B cell (primary cell): ENCODE data around the gene EFCAB8. TPM values are rescaled to one million over a fixed set of nuclear protein-coding genes. Genes with fewer than 3 reads are reported as not detected.

Experiments used
- ATAC-seq: fragments of 200-7000 bp; cut with Tn5 transposase; one replicate; pipeline ENCODE4 v1.10.0; 2021; ENCODE audit warnings: low read depth, mild to moderate bottlenecking, moderate number of reproducible peaks, moderate library complexity
- CTCF ChIA-PET: fragments of 350-600 bp; sonication (Branson Sonifier 250); formaldehyde crosslinking; loops from one replicate; lab custom pipeline; 2021; ENCODE audit warnings: antibody characterized with exemption, inconsistent platforms; lab: Charles Lee
- POLR2A ChIA-PET: fragments of 350-600 bp; sonication (Branson Sonifier 250); formaldehyde crosslinking; loops from one replicate; lab custom pipeline; 2021; ENCODE audit warnings: antibody characterized with exemption; lab: Charles Lee
- DNase-seq: peaks from one replicate; pipeline ENCODE4 v3.0.0; 2013
- H2AFZ ChIP-seq: 2 replicates; pipeline ENCODE4 v1.6.1; 2012; ENCODE audit warnings: mild to moderate bottlenecking, low read depth, low read length; ENCODE audit not compliant: insufficient read depth, poor library complexity, severe bottlenecking
- H3K27ac ChIP-seq, 2 donors: 1 replicate in 1 of 2; 2 replicates in 1 of 2; pipeline ENCODE4 v1.5.1; 2012 to 2013; ENCODE audit warnings: low read length in 2 of 2, mild to moderate bottlenecking in 2 of 2, moderate library complexity in 1 of 2
- H3K27me3 ChIP-seq, 4 experiments: fragments of 200-600 bp in 1 of 4; sonication (generic) in 1 of 4; replicated peaks in 1 of 4; 1 replicate in 2 of 4; 2 replicates in 2 of 4; pipeline versions ENCODE4 v1.6.1 to v1.7.0; 2013 to 2016; ENCODE audit warnings: low read length in 3 of 4, mild to moderate bottlenecking in 2 of 4, mixed read lengths in 1 of 4, moderate library complexity in 1 of 4; ENCODE audit not compliant: insufficient read depth in 4 of 4, control insufficient read depth in 3 of 4; ENCODE audit errors: control extremely low read depth in 1 of 4
- H3K36me3 ChIP-seq, 2 experiments: replicated peaks in 1 of 2; 1 replicate in 1 of 2; 2 replicates in 1 of 2; pipeline versions ENCODE4 v1.6.1 to v1.7.1; 2013; ENCODE audit warnings: low read length in 1 of 2; ENCODE audit not compliant: insufficient read depth in 2 of 2, control insufficient read depth in 1 of 2; ENCODE audit errors: control extremely low read depth in 1 of 2, extremely low read depth in 1 of 2
- H3K4me1 ChIP-seq, 2 donors: fragments of 200-600 bp in 1 of 2; sonication (generic) in 1 of 2; 1 replicate in 1 of 2; 2 replicates in 1 of 2; pipeline versions ENCODE4 v1.5.1 to v1.6.1; 2013 to 2017; ENCODE audit warnings: low read length in 2 of 2; ENCODE audit not compliant: control insufficient read depth in 2 of 2, insufficient read depth in 2 of 2
- H3K4me2 ChIP-seq: replicated peaks from 2 replicates; pipeline ENCODE3; 2012; ENCODE audit warnings: mild to moderate bottlenecking, low read depth, low read length; ENCODE audit not compliant: poor library complexity, severe bottlenecking
- H3K4me3 ChIP-seq, 5 experiments: fragments of 200-600 bp in 1 of 5; sonication (generic) in 1 of 5; 1 replicate in 3 of 5; 2 replicates in 2 of 5; pipeline versions ENCODE4 v1.5.1 to v1.7.0; 2011 to 2016; ENCODE audit warnings: low read length in 4 of 5, mild to moderate bottlenecking in 4 of 5, low read depth in 2 of 5, control low read depth in 1 of 5, moderate library complexity in 1 of 5; ENCODE audit not compliant: insufficient read depth in 1 of 5; ENCODE audit errors: control extremely low read depth in 1 of 5, extremely low read depth in 1 of 5
- H3K79me2 ChIP-seq: fragments of 200-600 bp; sonication (generic); one replicate; pipeline ENCODE4 v1.6.0; 2016; ENCODE audit warnings: low read length; ENCODE audit not compliant: control insufficient read depth, insufficient read depth
- H3K9ac ChIP-seq: fragments of 200-600 bp; sonication (generic); 2 replicates; pipeline ENCODE4 v1.6.1; 2017; ENCODE audit warnings: mild to moderate bottlenecking, low read length, moderate library complexity
- H3K9me3 ChIP-seq, 3 donors: one replicate each; pipeline versions ENCODE4 v1.6.1 to v1.7.1; 2013; ENCODE audit warnings: low read length in 2 of 3; ENCODE audit not compliant: control insufficient read depth in 2 of 3, insufficient read depth in 1 of 3; ENCODE audit errors: control extremely low read depth in 1 of 3
- H4K20me1 ChIP-seq: 2 replicates; pipeline ENCODE4 v1.6.0; 2012; ENCODE audit warnings: mild to moderate bottlenecking, low read length; ENCODE audit not compliant: insufficient read depth, control insufficient read depth, poor library complexity, severe bottlenecking
- H3K27ac Mint-ChIP-seq: one replicate; pipeline ENCODE4 v1.8.0; 2021; ENCODE audit warnings: mixed read lengths
- H3K27me3 Mint-ChIP-seq: one replicate; pipeline ENCODE4 v1.8.0; 2021; ENCODE audit warnings: mixed read lengths
- H3K4me1 Mint-ChIP-seq: one replicate; pipeline ENCODE4 v1.8.0; 2021; ENCODE audit warnings: mixed read lengths
- H3K4me3 Mint-ChIP-seq: one replicate; pipeline ENCODE4 v1.8.0; 2021; ENCODE audit warnings: mixed read lengths
- H3K9me3 Mint-ChIP-seq: one replicate; pipeline ENCODE4 v1.8.0; 2022; ENCODE audit warnings: mixed read lengths; ENCODE audit not compliant: insufficient read depth
- EZH2 ChIP-seq: IDR thresholded peaks from 2 replicates; pipeline ENCODE4 v1.6.1; 2012; ENCODE audit warnings: borderline replicate concordance, low read depth, mild to moderate bottlenecking, moderate library complexity, low read length; ENCODE audit not compliant: insufficient read depth, poor library complexity, severe bottlenecking
- WGBS: methylation state at CpG from one replicate; pipeline ENCODE4 v1.1.5; 2013; ENCODE audit warnings: missing lambda C conversion rate; ENCODE audit not compliant: insufficient coverage; 5-methylcytosine and 5-hydroxymethylcytosine counted together
- intact Hi-C: fragments of 100-400 bp; cut with micrococcal nuclease; formaldehyde crosslinking; loops from one replicate; pipeline ENCODE4 v1.10.0; 2022
- polyA plus RNA-seq: library from polyadenylated mRNA; depleted of rRNA; stranded (reverse); fragments of >200 nt; gene quantifications from 2 replicates; pipeline ENCODE4 v1.2.3, GENCODE V29; 2012
- total RNA-seq, 2 donors: library from RNA; stranded (reverse); fragments of 120-200 nt in 1 of 2; gene quantifications; 1 replicate in 1 of 2; 2 replicates in 1 of 2; pipeline versions ENCODE4 v1.2.3 to v1.2.4, GENCODE V29; 2013 to 2022
- TF ChIP-seq, protein P1 (sequence below): fragments of 200-600 bp; IDR thresholded peaks from one replicate; pipeline ENCODE4 v1.8.0; 2022; ENCODE audit warnings: antibody characterized with exemption, mild to moderate bottlenecking

The EFCAB8 gene
- total and polyA plus RNA-seq, 2 donors (not counting 1 experiment from before 2014, with no cell fraction given), result 0.72 to 2.3 TPM

- WGBS, result 92% methylated on average over 9 of the region's 10 CpGs
- no peaks in the 10 kb centered on the region for H3K4me1 ChIP-seq
- intact Hi-C loops, result no loop called here
- Mint-ChIP-seq H3K4me3 (no peak overlapping the region), H3K4me1 (no peaks in the 10 kb centered on the region), H3K27me3 (no peaks in the 10 kb centered on the region), H3K27ac (no peak overlapping the region), H3K9me3 (no peaks in the 10 kb centered on the region)
- no peak overlapping the region for H2AFZ ChIP-seq
- H3K9ac ChIP-seq, result no peak overlapping the region
- no peak for DNase-seq
- no peaks in the 10 kb centered on the region for H4K20me1 ChIP-seq
- H3K79me2 ChIP-seq, result no peaks in the 10 kb centered on the region
- no peaks in the 10 kb centered on the region for H3K27me3 ChIP-seq
- H3K27ac ChIP-seq, result no peak overlapping the region
- TF ChIP-seq, protein P1, sequence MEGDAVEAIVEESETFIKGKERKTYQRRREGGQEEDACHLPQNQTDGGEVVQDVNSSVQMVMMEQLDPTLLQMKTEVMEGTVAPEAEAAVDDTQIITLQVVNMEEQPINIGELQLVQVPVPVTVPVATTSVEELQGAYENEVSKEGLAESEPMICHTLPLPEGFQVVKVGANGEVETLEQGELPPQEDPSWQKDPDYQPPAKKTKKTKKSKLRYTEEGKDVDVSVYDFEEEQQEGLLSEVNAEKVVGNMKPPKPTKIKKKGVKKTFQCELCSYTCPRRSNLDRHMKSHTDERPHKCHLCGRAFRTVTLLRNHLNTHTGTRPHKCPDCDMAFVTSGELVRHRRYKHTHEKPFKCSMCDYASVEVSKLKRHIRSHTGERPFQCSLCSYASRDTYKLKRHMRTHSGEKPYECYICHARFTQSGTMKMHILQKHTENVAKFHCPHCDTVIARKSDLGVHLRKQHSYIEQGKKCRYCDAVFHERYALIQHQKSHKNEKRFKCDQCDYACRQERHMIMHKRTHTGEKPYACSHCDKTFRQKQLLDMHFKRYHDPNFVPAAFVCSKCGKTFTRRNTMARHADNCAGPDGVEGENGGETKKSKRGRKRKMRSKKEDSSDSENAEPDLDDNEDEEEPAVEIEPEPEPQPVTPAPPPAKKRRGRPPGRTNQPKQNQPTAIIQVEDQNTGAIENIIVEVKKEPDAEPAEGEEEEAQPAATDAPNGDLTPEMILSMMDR, result no peak
- TF ChIP-seq EZH2, result no peak
- H3K4me2 ChIP-seq, result no peak overlapping the region
- H3K9me3 ChIP-seq, result peaks cover 0 to 5% (median 0%) of the 10 kb centered on the region in 3 donors
- no peak overlapping the region for H3K4me3 ChIP-seq
- POLR2A ChIA-PET, result no interaction called here
- CTCF ChIA-PET, result interaction anchor here (1.1 kb wide), 1 partner anchor 9 kb away, joined by 3 read pairs; no protein-coding TSS in a partner anchor
- H3K36me3 ChIP-seq, result no peaks in the 10 kb centered on the region
- no peak for ATAC-seq
Measured at GRCh38 chr20:32982617-32983458, 124.1 kb downstream of the EFCAB8 start.

DNA sequence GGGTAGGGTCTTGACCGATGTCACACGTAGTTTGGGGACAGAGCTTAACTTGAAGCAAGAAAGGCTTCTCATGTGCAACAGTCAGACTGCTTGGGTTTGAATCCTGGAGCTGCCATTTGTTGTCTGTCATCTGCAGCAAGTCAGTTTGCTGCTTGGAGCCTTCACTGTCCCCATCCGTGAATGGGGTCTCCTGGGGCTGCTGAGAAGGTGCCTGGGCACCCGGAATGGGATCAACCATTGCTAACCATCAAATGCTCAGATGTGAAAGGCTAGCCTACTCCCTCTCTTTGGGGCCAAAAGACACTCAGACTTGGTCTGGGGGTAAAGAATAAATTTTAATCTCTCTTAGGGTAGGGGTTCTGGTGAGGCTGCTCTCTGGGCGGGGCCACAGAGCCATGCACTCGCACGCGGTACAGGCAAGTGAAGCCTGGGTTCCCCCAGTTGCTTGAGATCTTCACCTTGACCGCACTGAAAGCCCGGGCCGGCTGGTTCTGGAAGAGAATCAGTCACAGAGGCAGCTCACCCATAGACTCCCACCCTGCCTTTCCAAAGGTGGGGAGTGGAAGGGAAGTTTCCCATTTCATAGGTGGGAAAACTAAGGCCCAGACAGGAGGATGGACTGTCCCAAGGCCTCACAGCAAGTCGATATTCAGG, 124.9 kb downstream of the EFCAB8 start:
- Histone ChIP-seq H2AFZ (no peak overlapping the region), H3K9me3 (peaks cover 0 to 5% (median 0%) of the 10 kb centered on the region in 3 donors), H3K79me2 (no peaks in the 10 kb centered on the region), H3K9ac (no peak overlapping the region), H3K27ac (no peak overlapping the region), H3K27me3 (no peaks in the 10 kb centered on the region), H3K36me3 (no peaks in the 10 kb centered on the region), H3K4me1 (no peaks in the 10 kb centered on the region), H3K4me3 (no peak overlapping the region), H3K4me2 (no peak overlapping the region), H4K20me1 (no peaks in the 10 kb centered on the region)
- no peak for DNase-seq
- ChIA-PET CTCF (interaction anchor here (1.1 kb wide), 1 partner anchor 8 kb away, joined by 3 read pairs; no protein-coding TSS in a partner anchor), POLR2A (no interaction called here)
- Mint-ChIP-seq H3K4me1 (no peaks in the 10 kb centered on the region), H3K27ac (no peak overlapping the region), H3K27me3 (no peaks in the 10 kb centered on the region), H3K9me3 (no peaks in the 10 kb centered on the region), H3K4me3 (no peak overlapping the region)
- WGBS, result 99% methylated on average over 5 of the region's 12 CpGs
- no peak for ATAC-seq
- intact Hi-C loops, result no loop called here
- TF ChIP-seq, protein P1, result no peak
- no peak for TF ChIP-seq EZH2
